Measurements from ENCODE around the gene SEBOX. TPM values are rescaled to one million over a fixed set of nuclear protein-coding genes. Genes with fewer than 3 reads are reported as not detected.

The SEBOX gene
- total and polyA plus RNA-seq, 11 donors, result not detected

- Histone ChIP-seq H3K4me1 (peaks cover 0 to 2% (median 0%) of the 10 kb centered on the region in 12 donors), H3K9me3 (no peaks in the 10 kb centered on the region), H3K4me3 (no peak overlapping the region), H3K36me3 (peaks cover 0 to 85% (median 65%) of the 10 kb centered on the region in 9 donors), H3K27ac (no peak overlapping the region), H3K27me3 (no peaks in the 10 kb centered on the region)
- DNase-seq (no peak), ATAC-seq (no peak)
- WGBS, 4 donors, result 88 to 93% (median 92%) methylated on average over 2 of the region's 2 CpGs
- intact Hi-C loops (cut with DNase I), result no loop called here
- TF ChIP-seq POLR2A (IDR thresholded peaks at IDR 0.05) (no peak), CTCF (IDR thresholded peaks at IDR 0.05) (no peak)
These were observed 25.6 kb upstream of the SEBOX start for GRCh38 chr17:28390563-28390962.

- H3K27me3 ChIP-seq, result no peaks in the 10 kb centered on the region
- H3K27ac ChIP-seq, result no peak overlapping the region
- intact Hi-C loops (cut with DNase I), result no loop called here
- ATAC-seq (no peak), DNase-seq (no peak)
- 82 to 92% (median 88%) methylated on average over 1 of the region's 1 CpG for WGBS, 4 donors
- peaks cover 0 to 81% (median 61%) of the 10 kb centered on the region in 9 donors for H3K36me3 ChIP-seq
- TF ChIP-seq POLR2A (IDR thresholded peaks at IDR 0.05), result no peak
- no peak for TF ChIP-seq CTCF (IDR thresholded peaks at IDR 0.05)
- H3K4me1 ChIP-seq, result peaks cover 0 to 6% (median 0%) of the 10 kb centered on the region in 12 donors
- no peaks in the 10 kb centered on the region for H3K9me3 ChIP-seq
- no peak overlapping the region for H3K4me3 ChIP-seq
These were observed 25.1 kb upstream of the SEBOX start for GRCh38 chr17:28390141-28390540.

GRCh38 chr17:28388106-28388505, 23.1 kb upstream of the SEBOX start:
- no peak overlapping the region for H3K4me3 ChIP-seq
- ATAC-seq (no peak), DNase-seq (no peak)
- H3K27ac ChIP-seq, result no peak overlapping the region
- WGBS, 4 donors, result 96 to 98% (median 97%) methylated on average over 9 to 11 of the region's 11 CpGs
- intact Hi-C loops (cut with DNase I), result no loop called here
- H3K9me3 ChIP-seq, result no peaks in the 10 kb centered on the region
- TF ChIP-seq POLR2A (IDR thresholded peaks at IDR 0.05) (no peak), CTCF (IDR thresholded peaks at IDR 0.05) (no peak)
- H3K27me3 ChIP-seq, result no peaks in the 10 kb centered on the region
- H3K36me3 ChIP-seq, result peaks cover 0 to 66% (median 50%) of the 10 kb centered on the region in 9 donors
- H3K4me1 ChIP-seq, result peaks cover 0 to 15% (median 3%) of the 10 kb centered on the region in 12 donors

GRCh38 chr17:28386391-28386790, 21.4 kb upstream of the SEBOX start:
- Histone ChIP-seq H3K4me1 (peaks cover 0 to 18% (median 4%) of the 10 kb centered on the region in 12 donors), H3K27ac (no peak overlapping the region), H3K36me3 (peaks cover 0 to 49% (median 37%) of the 10 kb centered on the region in 9 donors), H3K9me3 (no peaks in the 10 kb centered on the region), H3K27me3 (peaks cover 0 to under 1% (median 0%) of the 10 kb centered on the region in 9 donors), H3K4me3 (no peak overlapping the region)
- ATAC-seq, result no peak
- intact Hi-C loops (cut with DNase I), result no loop called here
- TF ChIP-seq POLR2A (IDR thresholded peaks at IDR 0.05), result no peak
- TF ChIP-seq CTCF (IDR thresholded peaks at IDR 0.05), result no peak
- no peak for DNase-seq

Measured in heart left ventricle (tissue), 16 donors.